GM12878 (cell line): ENCODE data around the gene USP16. TPM values are rescaled to one million over a fixed set of nuclear protein-coding genes. Genes with fewer than 3 reads are reported as not detected.

Source experiments
- ATAC-seq: fragments of 200-7000 bp; cut with Tn5 transposase; 3 replicates; pipeline ENCODE4 v1.9.1; 2020; ENCODE audit warnings: mild to moderate bottlenecking, moderate library complexity
- BruUV-seq: library from RNA; stranded (reverse); fragments of 400-500 nt; replicated peaks from 2 replicates; lab custom pipeline; 2021; lab: Mats Ljungman, UMichigan
- CTCF ChIA-PET: fragments of 300-600 bp; sonication (Branson Sonifier 250); formaldehyde crosslinking; extraction: SDS; loops from one replicate; lab custom pipeline; 2021; ENCODE audit warnings: inconsistent platforms; lab: Yijun Ruan, JAX
- POLR2A ChIA-PET: fragments of 350-600 bp; formaldehyde crosslinking; extraction: SDS; loops from one replicate; lab custom pipeline; 2021; ENCODE audit warnings: inconsistent platforms; lab: Charles Lee
- RAD21 ChIA-PET: fragments of 300-600 bp; sonication (Branson Sonifier 250); formaldehyde crosslinking; loops from one replicate; lab custom pipeline; 2023; ENCODE audit warnings: antibody characterized with exemption; ENCODE audit not compliant: unreplicated experiment; lab: Charles Lee
- SMC1A ChIA-PET: fragments of 300-600 bp; sonication (Branson Sonifier 250); formaldehyde crosslinking; loops from one replicate; lab custom pipeline; 2023; ENCODE audit not compliant: unreplicated experiment, uncharacterized antibody; lab: Charles Lee
- DNase-seq: peaks from one replicate; pipeline ENCODE4 v3.0.0-alpha.2; 2011; ENCODE audit warnings: low read depth, low spot score
- FAIRE-seq: peaks from 3 replicates; lab custom pipeline; 2011; peaks lifted over from hg19 to GRCh38; lab: Jason Lieb, UNC
- H2AFZ ChIP-seq: 2 replicates; pipeline ENCODE4 v1.6.0; 2011; ENCODE audit warnings: low read depth, low read length, control low read depth; ENCODE audit not compliant: control insufficient read depth
- H3K27ac ChIP-seq: 2 replicates; pipeline ENCODE4 v1.5.1; 2011; ENCODE audit warnings: control low read depth; ENCODE audit not compliant: control insufficient read depth, insufficient read depth
- H3K27me3 ChIP-seq, 2 experiments: replicated peaks in 1 of 2; 2 replicates each; pipeline versions ENCODE4 v1.6.0 to v1.6.1; 2011; ENCODE audit warnings: low read length in 1 of 2; ENCODE audit not compliant: control insufficient read depth in 2 of 2, insufficient read depth in 2 of 2
- H3K36me3 ChIP-seq, 2 experiments: 2 replicates each; pipeline ENCODE4 v1.5.1; 2011; ENCODE audit warnings: low read length in 1 of 2; ENCODE audit not compliant: control insufficient read depth in 2 of 2, insufficient read depth in 2 of 2
- H3K4me1 ChIP-seq: 2 replicates; pipeline ENCODE4 v1.6.1; 2011; ENCODE audit warnings: mild to moderate bottlenecking, low read length, moderate library complexity, mixed read lengths; ENCODE audit not compliant: control insufficient read depth, insufficient read depth
- H3K4me2 ChIP-seq: 2 replicates; pipeline ENCODE4 v1.6.0; 2011; ENCODE audit warnings: control low read depth; ENCODE audit not compliant: control insufficient read depth, insufficient read depth
- H3K4me3 ChIP-seq: fragments of 200-600 bp; sonication (generic); 2 replicates; pipeline ENCODE4 v1.5.1; 2016
- H3K79me2 ChIP-seq: 2 replicates; pipeline ENCODE4 v1.6.0; 2011; ENCODE audit warnings: low read length; ENCODE audit not compliant: control insufficient read depth, insufficient read depth
- H3K9ac ChIP-seq: 2 replicates; pipeline ENCODE4 v1.8.0; 2011; ENCODE audit warnings: low read length, control low read depth, mixed read lengths; ENCODE audit not compliant: control insufficient read depth, insufficient read depth
- H3K9me3 ChIP-seq: replicated peaks from 3 replicates; pipeline ENCODE4 v1.5.1; 2011; ENCODE audit warnings: mild to moderate bottlenecking, low read length; ENCODE audit not compliant: control insufficient read depth, insufficient read depth
- H4K20me1 ChIP-seq: 2 replicates; pipeline ENCODE4 v1.6.0; 2011; ENCODE audit not compliant: control insufficient read depth, insufficient read depth
- DPF2 ChIP-seq: fragments of 450-650 bp; IDR thresholded peaks from 2 replicates; pipeline ENCODE4 v1.6.1; 2017; ENCODE audit warnings: mild to moderate bottlenecking
- EP300 ChIP-seq, 2 experiments: fragments of 150-350 bp in 1 of 2; IDR thresholded peaks; 2 replicates each; pipeline ENCODE4 v1.6.1; 2011 to 2012; ENCODE audit warnings: low read depth in 2 of 2, low read length in 2 of 2, borderline replicate concordance in 1 of 2, improper control_type of control experiment in 1 of 2, inconsistent platforms in 1 of 2; ENCODE audit not compliant: control insufficient read depth in 1 of 2
- KLF5 ChIP-seq: fragments of 450-650 bp; IDR thresholded peaks from 2 replicates; pipeline ENCODE4 v1.6.1; 2014; ENCODE audit warnings: mild to moderate bottlenecking; ENCODE audit not compliant: partially characterized antibody
- NFXL1 ChIP-seq: fragments of 450-650 bp; IDR thresholded peaks from 2 replicates; pipeline ENCODE4 v1.6.1; 2017; ENCODE audit warnings: antibody characterized with exemption, mild to moderate bottlenecking, borderline replicate concordance
- NR2C2 ChIP-seq: IDR thresholded peaks from 2 replicates; pipeline ENCODE4 v1.6.1; 2011; ENCODE audit warnings: borderline replicate concordance, low read depth; ENCODE audit not compliant: control insufficient read depth, insufficient read length
- SUZ12 ChIP-seq: fragments of 200-600 bp; sonication (generic); IDR thresholded peaks from one replicate; pipeline ENCODE4 v1.6.1; 2018; ENCODE audit warnings: antibody characterized with exemption, mild to moderate bottlenecking; ENCODE audit not compliant: unreplicated experiment
- WGBS: methylation state at CpG from one replicate; pipeline ENCODE4 v1.1.6; 2016; ENCODE audit warnings: low lambda C conversion rate; ENCODE audit not compliant: insufficient replicate concordance, insufficient coverage; ENCODE audit errors: missing lambda C conversion rate; 5-methylcytosine and 5-hydroxymethylcytosine counted together
- in situ Hi-C: fragments of 300-500 bp; cut with MboI; formaldehyde crosslinking; loops from 9 replicates; pipeline ENCODE4 v1.14.3; 2018; ENCODE audit warnings: mixed read lengths
- intact Hi-C: fragments of 100-400 bp; cut with micrococcal nuclease; formaldehyde crosslinking; loops from one replicate; pipeline ENCODE4 v1.14.2; 2022; ENCODE audit not compliant: unreplicated experiment
- polyA plus RNA-seq, 11 experiments: library from polyadenylated mRNA; depleted of rRNA in 4 of 11; unstranded in 6 of 11; stranded (reverse) in 5 of 11; fragments of >200 nt; fragmentation: Nextera tagmentation in 4 of 11; fragmentation: Illumina TruSeq in 1 of 11; extraction: Ambion mirVana in 4 of 11; extraction: Trizol in 1 of 11; gene quantifications; 1 replicate in 1 of 11; 2 replicates in 10 of 11; pipeline versions ENCODE4 v1.2.1 to v1.2.3, GENCODE V29; 2011 to 2016; ENCODE audit warnings: inconsistent platforms in 2 of 11, missing spikeins in 2 of 11, low read depth in 1 of 11
- total RNA-seq, 4 experiments: library from RNA; depleted of rRNA in 3 of 4; stranded (reverse); fragments of >200 nt in 3 of 4; fragmentation: Illumina TruSeq in 1 of 4; extraction: Trizol in 1 of 4; gene quantifications; 2 replicates each; pipeline versions ENCODE4 v1.2.1 to v1.2.3, GENCODE V29; 2013 to 2021
- TF ChIP-seq, protein P1 (sequence below): fragments of 450-650 bp; IDR thresholded peaks from 2 replicates; pipeline ENCODE4 v1.6.1; 2017; ENCODE audit warnings: antibody characterized with exemption, mild to moderate bottlenecking, moderate library complexity
- TF ChIP-seq, protein P2 (sequence below): IDR thresholded peaks from 2 replicates; pipeline ENCODE4 v1.6.1; 2012; ENCODE audit warnings: low read depth, low read length, improper control_type of control experiment

The USP16 gene
- total and polyA plus RNA-seq, 10 of the 15 experiments (the other 5 are each of a cell fraction or from before 2014, with no cell fraction given) = 29.5 to 68.7 (median 52.3) TPM

DNA sequence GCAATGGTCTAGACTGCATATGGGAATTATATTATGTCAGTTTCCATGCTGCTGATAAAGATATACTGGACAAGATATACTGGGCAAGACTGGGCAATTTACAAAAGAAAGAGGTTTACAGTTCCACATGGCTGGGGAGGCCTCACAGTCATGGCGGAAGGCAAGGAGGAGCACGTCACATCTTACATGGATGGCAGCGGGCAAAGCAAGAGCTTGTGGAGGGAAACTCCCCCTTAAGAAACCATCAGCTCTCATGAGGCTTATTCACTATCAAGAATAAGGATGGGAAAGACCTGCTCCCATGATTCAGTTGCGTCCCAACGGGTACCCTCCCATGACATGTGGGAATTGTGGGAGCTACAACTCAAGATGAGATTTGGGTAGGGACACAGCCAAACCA is 27.8 kb downstream of the USP16 start:
- ChIA-PET POLR2A (no interaction called here), RAD21 (no interaction called here), CTCF (no interaction called here), SMC1A (no interaction called here)
- intact Hi-C loops (no loop called here), in situ Hi-C loops (no loop called here)
- TF ChIP-seq KLF5 (no peak), EP300 (IDR thresholded peaks at IDR 0.05; ENCODE audit: borderline replicate concordance in 1 of 2, control insufficient read depth in 1 of 2, low read depth in 2 of 2, low read length in 2 of 2) (no peak), DPF2 (no peak), NR2C2 (no peak), NFXL1 (no peak), SUZ12 (no peak)
- TF ChIP-seq, protein P1, sequence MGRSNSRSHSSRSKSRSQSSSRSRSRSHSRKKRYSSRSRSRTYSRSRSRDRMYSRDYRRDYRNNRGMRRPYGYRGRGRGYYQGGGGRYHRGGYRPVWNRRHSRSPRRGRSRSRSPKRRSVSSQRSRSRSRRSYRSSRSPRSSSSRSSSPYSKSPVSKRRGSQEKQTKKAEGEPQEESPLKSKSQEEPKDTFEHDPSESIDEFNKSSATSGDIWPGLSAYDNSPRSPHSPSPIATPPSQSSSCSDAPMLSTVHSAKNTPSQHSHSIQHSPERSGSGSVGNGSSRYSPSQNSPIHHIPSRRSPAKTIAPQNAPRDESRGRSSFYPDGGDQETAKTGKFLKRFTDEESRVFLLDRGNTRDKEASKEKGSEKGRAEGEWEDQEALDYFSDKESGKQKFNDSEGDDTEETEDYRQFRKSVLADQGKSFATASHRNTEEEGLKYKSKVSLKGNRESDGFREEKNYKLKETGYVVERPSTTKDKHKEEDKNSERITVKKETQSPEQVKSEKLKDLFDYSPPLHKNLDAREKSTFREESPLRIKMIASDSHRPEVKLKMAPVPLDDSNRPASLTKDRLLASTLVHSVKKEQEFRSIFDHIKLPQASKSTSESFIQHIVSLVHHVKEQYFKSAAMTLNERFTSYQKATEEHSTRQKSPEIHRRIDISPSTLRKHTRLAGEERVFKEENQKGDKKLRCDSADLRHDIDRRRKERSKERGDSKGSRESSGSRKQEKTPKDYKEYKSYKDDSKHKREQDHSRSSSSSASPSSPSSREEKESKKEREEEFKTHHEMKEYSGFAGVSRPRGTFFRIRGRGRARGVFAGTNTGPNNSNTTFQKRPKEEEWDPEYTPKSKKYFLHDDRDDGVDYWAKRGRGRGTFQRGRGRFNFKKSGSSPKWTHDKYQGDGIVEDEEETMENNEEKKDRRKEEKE = no peak
- TF ChIP-seq, protein P2, sequence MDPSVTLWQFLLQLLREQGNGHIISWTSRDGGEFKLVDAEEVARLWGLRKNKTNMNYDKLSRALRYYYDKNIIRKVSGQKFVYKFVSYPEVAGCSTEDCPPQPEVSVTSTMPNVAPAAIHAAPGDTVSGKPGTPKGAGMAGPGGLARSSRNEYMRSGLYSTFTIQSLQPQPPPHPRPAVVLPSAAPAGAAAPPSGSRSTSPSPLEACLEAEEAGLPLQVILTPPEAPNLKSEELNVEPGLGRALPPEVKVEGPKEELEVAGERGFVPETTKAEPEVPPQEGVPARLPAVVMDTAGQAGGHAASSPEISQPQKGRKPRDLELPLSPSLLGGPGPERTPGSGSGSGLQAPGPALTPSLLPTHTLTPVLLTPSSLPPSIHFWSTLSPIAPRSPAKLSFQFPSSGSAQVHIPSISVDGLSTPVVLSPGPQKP = no peak
- FAIRE-seq (no peak), ATAC-seq (no peak), DNase-seq (no peak)
- no TSS peak for BruUV-seq
- no peak overlapping the region for H2AFZ ChIP-seq
- H3K4me2 ChIP-seq = no peak overlapping the region
- 99% methylated on average over 5 of the region's 5 CpGs for WGBS
- no peak overlapping the region for H3K9ac ChIP-seq
- H4K20me1 ChIP-seq = no peaks in the 10 kb centered on the region
- H3K36me3 ChIP-seq = peaks cover 4 to 32% of the 10 kb centered on the region in 2 experiments
- no peak overlapping the region for H3K27ac ChIP-seq
- no peak overlapping the region for H3K4me3 ChIP-seq
- H3K4me1 ChIP-seq = no peaks in the 10 kb centered on the region
- no peaks in the 10 kb centered on the region for H3K27me3 ChIP-seq
- H3K9me3 ChIP-seq = no peaks in the 10 kb centered on the region; the same call in 2 of the 3 replicates
- no peaks in the 10 kb centered on the region for H3K79me2 ChIP-seq
